ENCODE measurements around the gene APC.

DNA sequence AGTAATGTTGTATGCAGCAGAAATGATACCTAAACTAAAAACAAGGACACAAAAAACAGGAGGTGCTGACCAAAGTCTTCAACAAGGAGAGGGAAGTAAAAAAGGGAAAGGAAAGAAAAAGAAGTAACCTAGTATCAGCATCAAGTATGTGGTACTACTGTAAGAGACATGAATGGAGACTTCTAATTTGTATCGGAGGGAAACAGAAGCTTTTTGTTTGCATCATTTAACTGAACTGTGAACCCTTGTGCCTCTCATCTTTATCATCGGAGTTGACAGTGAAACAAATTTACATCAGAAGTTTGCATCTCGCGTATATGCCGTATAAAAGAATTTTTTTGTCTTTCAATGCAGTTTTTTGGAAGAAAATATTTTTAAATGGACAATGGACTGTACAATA lies 129.7 kb downstream of the APC start:
- TF ChIP-seq, protein P1, sequence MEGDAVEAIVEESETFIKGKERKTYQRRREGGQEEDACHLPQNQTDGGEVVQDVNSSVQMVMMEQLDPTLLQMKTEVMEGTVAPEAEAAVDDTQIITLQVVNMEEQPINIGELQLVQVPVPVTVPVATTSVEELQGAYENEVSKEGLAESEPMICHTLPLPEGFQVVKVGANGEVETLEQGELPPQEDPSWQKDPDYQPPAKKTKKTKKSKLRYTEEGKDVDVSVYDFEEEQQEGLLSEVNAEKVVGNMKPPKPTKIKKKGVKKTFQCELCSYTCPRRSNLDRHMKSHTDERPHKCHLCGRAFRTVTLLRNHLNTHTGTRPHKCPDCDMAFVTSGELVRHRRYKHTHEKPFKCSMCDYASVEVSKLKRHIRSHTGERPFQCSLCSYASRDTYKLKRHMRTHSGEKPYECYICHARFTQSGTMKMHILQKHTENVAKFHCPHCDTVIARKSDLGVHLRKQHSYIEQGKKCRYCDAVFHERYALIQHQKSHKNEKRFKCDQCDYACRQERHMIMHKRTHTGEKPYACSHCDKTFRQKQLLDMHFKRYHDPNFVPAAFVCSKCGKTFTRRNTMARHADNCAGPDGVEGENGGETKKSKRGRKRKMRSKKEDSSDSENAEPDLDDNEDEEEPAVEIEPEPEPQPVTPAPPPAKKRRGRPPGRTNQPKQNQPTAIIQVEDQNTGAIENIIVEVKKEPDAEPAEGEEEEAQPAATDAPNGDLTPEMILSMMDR (IDR thresholded peaks at IDR 0.05): no peak
- TF ChIP-seq EP300 (IDR thresholded peaks at IDR 0.05; ENCODE audit: low read depth): no peak
- TF ChIP-seq POLR2A (IDR thresholded peaks at IDR 0.05): no peak
- no peak for TF ChIP-seq POLR2AphosphoS5 (IDR thresholded peaks at IDR 0.05)
